A549 (cell line): ENCODE results near the gene MRPL22.

Experiments used
- JUN ChIP-seq, 2 experiments: fragments of >200 bp; sonication (Bioruptor Twin); formaldehyde crosslinking; IDR thresholded peaks; 2 replicates in 1 of 2; 3 replicates in 1 of 2; pipeline ENCODE4 v1.6.1; 2016 to 2017
- TF ChIP-seq, protein P1 (sequence below): fragments of >200 bp; sonication (Bioruptor Twin); formaldehyde crosslinking; IDR thresholded peaks from 3 replicates; pipeline ENCODE4 v1.5.1; 2016

DNA sequence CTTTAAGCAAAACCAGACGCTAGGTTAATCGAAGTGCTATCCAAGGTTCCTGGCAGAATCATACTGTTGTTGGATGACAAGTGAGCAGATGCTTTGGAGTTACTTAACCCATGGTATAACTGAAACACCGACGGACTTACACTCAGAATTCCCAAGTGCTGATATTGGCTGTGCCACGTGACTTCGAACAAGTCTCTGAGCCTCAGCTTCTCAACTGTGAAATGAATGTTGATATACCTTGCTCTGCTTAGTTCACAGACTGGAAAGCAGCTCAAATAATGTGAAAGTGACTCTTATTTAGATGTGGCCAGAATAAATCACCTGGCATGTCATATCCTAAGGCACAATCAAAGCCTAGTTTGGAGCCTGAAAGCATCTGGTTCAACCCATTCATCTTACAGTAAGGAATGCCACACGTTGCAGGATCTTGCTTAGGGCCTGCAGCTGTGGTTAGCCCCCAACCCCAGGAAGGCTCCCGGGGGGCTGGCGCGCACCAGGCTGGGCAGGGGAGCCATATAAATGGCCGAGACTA, 3.6 kb upstream of the MRPL22 start:
- TF ChIP-seq, protein P1, sequence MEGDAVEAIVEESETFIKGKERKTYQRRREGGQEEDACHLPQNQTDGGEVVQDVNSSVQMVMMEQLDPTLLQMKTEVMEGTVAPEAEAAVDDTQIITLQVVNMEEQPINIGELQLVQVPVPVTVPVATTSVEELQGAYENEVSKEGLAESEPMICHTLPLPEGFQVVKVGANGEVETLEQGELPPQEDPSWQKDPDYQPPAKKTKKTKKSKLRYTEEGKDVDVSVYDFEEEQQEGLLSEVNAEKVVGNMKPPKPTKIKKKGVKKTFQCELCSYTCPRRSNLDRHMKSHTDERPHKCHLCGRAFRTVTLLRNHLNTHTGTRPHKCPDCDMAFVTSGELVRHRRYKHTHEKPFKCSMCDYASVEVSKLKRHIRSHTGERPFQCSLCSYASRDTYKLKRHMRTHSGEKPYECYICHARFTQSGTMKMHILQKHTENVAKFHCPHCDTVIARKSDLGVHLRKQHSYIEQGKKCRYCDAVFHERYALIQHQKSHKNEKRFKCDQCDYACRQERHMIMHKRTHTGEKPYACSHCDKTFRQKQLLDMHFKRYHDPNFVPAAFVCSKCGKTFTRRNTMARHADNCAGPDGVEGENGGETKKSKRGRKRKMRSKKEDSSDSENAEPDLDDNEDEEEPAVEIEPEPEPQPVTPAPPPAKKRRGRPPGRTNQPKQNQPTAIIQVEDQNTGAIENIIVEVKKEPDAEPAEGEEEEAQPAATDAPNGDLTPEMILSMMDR, result no peak
- TF ChIP-seq JUN (IDR thresholded peaks at IDR 0.05), result no peak
